T-helper 1 cell (primary cell): ENCODE results near the gene HYAL2.

Source experiments
- DNase-seq, 5 donors: peaks; one replicate each; pipeline ENCODE4 v3.0.0-alpha.2; 2012 to 2020

Gene HYAL2

DNA sequence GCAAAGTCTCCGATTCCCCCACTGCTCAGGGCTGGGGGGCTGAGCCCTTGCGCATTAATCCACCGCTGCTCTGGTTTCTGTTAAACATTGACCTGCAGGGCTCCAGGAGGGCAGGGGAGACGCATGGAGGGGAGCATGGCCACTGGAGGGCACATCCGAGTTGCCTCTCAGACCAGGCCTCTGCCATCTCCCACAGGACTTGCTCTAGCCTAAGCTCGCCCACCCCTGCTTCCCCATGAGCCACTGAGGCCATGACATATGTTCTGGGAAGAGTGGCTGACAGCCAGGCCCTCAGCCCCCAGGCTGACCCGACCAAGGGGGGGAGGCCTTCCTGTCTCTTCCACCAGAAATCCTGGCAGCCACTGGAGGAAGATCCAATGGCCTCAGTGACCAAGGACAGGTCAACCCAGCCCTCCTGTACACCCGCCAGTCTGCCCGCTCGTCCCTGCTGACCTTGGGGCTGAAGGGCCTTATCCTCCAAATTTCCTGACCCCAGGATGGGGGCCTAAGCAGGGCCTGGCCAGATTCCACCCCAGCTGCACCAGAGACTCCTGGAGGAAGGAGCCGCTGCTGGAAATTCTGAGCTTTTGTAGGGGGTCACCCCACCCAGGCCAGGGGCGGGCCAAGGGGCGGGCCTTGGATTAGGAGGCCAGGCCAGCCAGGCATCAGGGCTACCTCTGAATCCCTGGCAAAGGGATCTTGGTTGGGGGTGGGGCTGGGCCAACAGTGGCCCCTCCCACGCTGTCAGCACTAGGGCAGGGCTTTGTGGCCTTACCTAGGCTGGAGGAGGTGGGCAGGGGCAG lies 19.3 kb downstream of the HYAL2 start, which contains the start of gene HYAL1:
Gene HYAL1, minus strand, starts transcription at position 562 of the 803 bp plus-strand sequence. CDS start 618 bp downstream, outside the sequence.
- no peak for DNase-seq

DNA sequence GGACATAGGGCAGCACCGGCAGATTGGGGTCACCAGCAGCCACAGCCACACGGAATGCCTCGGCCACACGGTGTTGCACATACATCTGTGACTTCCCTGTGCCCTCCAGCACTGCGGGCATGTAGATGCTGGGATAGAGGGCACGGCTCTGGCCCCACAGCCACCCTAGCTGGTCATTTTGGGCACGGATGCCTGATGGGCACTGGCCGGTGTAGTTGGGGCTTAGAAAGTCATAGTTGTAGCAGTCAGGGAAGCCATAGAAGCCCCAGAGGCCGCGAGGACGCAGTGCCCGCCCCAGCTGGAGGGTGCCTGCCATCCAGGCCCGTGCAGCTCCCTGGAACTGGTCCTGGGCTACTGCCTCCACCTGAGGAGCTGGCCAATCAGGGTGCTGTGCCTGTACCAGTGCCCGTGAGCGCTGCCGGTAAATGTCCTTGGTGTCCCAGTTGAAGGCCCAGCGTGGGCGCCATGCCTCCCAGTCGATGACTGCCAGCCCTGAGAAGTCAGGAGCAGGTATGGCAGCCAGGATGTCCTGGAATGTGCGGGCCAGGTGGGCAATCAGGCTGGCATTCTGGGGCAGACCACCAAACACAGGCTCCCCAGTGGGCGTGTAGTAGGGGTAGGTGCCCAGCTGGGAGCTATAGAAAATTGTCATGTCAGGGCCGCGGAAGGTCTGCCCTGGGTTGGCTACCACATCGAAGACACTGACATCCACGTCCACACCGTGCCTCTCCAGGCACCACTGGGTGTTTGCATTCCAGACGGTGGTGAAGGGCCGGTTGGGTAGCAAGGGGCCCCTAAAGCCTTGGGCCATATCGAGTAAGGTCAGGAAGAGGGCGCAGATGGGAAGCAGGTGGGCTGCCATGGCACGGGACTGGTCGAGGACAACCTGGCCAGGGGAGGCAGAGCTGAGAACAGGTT lies 20.2 kb downstream of the HYAL2 start:
- DNase-seq: no peak

DNA sequence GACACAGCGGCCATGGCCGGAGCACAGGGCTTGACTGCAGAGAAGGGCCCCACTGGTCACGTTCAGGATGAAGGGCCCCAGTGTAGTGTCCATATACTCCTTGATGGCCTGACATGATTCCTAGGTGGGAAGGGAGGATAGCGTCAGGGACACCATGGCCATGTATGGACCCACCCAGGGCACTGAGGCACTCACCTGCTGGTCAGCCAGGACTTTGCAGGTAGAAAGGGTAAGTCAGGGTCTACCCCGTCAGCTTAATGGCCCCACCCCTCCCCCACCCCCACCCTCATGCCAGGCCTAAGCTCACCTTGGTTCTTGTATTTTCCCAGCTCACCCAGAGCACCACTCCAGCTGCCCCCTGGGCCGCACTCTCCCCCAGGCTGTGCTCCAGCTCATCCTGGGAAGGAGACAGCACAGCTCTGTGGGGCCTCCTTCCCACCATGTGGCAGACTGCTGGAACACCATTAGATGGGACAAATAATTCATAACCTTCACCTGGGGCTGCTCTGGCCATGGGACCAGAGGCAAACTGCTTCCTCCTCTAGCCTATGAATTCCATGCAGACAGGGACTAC lies 21.8 kb downstream of the HYAL2 start:
- no peak for DNase-seq

DNA sequence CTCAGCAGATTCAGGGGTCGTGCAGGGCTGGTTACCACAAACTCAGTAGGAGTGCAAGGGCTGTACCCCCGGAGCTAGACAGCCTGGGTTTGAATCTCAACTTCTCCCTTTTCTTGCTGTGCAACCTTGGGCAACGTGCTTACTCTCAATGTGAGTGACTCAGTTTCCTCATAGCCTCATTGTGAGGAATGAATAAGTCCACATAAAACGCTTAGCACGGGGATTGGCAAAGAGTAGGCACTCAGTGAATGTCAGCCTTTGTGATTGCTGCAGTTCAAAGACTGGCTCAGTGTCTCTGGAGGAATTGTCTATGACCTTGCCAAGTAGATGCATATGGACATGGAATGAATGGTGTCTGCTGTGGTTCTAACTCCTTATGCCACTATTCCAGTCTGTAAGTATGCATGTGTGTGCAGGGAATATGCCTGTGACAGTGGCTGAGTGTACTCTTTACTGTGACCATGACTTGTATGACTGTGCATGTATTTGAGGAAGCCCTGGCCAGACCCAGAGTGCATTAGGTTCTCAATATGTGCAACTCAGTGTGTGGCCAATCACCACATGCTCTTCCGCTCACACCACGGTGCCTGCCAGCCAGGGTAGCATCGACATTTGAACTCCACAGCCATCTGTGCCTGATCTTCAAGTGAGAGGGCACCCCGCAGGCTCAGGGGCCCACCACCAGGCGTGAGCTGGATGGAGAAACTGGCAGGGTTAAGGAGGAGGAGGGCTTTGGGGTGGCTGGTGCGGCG lies 22.4 kb downstream of the HYAL2 start:
- peak in 1 of 5 donors; percentile 36 for DNase-seq

DNA sequence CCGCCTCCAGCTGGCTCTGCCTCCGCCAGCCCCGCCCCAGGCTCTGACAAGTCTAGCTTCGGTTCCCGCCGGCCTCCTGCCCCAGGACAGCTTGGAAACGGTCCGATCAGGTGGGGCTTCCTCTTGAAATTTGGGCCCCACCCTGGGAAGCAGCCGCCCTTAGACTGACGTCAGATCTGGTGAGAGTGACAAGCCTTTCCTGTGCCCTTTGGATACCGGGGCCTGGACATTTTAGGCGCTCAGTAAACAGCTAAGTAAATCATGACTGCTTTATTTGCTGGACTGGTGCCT lies 23.0 kb downstream of the HYAL2 start:
- DNase-seq: no peak

DNA sequence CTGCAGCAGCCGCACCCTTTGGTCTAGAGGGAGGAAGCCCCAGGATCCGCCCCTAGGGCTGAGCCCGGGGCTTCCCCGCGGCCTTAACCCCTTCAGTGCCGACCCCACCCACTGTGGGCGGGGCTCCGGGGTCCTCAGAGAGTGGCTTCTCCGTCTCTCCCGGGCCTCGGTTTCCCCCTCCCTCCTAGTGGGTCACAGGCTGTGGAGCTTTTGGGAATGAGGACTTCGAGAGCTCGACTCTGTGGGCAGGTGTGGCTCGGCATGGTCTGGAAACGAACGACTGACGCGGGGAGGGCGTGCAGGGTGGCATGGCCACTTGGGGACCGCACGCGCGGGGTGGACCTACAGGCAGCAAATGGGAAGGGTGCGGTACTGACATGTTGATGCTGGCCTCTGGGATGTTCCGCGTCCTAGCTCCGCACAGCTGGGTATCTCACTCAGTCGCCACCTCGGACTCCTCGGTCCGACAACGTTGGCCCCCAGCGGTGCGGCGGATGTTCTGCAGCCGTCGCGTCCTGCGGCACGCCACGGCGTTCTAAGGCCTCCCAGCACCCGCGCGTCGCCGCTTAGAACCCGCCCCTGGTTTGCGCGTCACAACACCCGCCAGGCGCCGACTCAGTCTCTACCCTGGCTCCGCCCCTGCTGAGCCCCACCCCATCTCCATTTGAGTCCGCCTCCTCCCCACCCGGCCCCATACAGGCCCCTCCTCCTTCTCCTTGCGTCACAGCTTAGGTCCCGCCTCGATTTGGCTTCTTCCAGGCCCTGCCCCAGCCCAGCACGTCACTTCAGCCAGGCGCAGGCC lies 23.5 kb downstream of the HYAL2 start, which contains the start of the genes HYAL3 and NAA80:
Gene HYAL3, minus strand, starts transcription at position 570 of the 802 bp plus-strand sequence. CDS start 3,803 bp downstream, outside the sequence.
Gene NAA80, minus strand, starts transcription at position 570 of the 802 bp plus-strand sequence. CDS start 1,942 bp downstream, outside the sequence.
- peak; percentile 98 to 99 (median 99) for DNase-seq

DNA sequence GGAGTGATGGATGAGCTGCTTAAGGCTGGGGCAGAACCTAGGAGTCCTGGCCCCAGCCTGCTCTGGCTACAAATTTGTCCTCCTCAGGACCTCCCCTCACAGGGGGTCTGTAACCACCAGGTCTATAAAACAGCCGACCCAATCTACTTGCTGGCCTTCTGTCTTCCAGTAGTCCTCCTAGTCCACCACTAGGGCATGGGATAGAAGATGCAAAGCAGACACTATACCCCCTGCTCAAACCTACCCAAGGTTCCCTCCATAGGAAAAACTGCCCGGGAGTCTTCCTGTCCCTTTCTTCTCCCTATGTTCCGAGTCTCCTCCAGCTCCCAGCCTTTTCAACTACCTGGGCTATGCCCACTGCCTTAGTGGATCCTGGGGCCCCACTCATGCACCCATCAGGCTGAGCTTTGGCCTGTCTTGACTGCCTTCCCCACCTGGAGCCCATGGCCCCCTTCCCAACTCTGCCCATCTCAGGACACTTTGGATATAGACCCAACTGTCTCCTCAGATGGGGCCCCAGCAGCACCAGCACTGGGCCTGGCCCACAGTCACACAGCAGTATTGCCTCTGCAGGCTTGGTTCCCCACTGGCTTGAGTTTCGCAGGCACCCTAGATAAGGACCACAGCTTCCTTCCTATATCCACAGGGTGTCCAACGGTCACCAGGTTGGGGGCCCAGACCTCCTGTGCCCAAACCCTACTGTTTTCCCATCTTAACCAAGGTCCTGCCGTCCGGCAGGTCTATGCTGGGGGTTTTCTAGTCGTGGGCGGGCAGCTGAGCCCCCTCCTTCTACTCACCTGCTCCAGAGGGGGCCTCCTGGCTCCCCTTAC lies 24.4 kb downstream of the HYAL2 start:
- DNase-seq: peak in 1 of 5 donors; percentile 36

DNA sequence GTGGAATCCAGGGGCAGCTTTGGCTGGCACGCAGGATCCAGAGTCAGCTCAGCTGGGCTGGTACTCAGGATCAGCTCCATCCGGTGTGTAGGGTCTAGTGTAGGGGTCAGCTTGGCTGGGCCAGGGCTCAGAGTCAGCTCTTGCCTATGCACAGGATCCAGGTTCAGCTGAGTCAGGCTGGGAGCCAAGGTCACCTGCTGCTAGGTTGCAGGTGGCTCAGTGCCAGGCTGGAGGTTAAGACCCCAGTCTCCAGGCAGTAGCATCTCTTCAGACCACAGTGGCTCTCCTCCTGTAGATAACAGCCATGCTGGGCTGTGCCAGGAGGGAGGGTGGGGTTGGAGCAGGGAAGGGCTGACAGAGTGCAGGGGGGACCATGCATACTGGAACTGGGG lies 25.2 kb downstream of the HYAL2 start:
- no peak for DNase-seq

DNA sequence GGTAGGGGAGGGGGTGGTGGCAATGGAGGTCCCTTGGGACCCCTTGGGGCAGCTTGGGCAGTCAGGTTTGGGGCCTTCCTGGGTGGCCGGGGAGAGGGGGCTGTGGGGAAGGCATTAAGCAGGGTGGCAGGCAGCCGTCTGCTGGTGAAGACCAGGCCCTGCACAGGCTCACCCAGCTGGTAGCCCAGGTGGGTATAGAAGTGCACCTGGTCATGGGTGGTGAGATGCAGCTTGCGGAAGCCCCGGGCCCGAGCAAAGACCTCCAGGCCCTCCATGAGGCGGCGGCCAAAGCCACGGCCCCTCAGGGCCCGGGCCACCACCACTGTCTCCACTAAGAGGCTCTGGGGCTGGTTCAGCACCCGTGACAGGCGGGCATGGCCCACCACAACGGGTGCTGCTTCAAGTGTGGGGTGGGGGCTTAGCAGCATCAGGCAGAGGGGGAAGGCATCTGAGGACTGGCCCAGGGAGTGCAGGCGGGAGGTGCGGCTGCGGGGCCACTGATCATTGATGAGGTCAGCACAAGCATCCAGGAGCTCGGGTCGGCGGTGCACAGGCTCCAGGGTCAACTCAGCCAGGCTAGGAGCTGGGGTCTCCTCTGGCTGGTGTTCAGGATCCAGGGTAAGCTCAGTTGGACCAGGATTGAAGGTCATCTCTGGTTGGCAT lies 25.7 kb downstream of the HYAL2 start:
- DNase-seq: no peak

DNA sequence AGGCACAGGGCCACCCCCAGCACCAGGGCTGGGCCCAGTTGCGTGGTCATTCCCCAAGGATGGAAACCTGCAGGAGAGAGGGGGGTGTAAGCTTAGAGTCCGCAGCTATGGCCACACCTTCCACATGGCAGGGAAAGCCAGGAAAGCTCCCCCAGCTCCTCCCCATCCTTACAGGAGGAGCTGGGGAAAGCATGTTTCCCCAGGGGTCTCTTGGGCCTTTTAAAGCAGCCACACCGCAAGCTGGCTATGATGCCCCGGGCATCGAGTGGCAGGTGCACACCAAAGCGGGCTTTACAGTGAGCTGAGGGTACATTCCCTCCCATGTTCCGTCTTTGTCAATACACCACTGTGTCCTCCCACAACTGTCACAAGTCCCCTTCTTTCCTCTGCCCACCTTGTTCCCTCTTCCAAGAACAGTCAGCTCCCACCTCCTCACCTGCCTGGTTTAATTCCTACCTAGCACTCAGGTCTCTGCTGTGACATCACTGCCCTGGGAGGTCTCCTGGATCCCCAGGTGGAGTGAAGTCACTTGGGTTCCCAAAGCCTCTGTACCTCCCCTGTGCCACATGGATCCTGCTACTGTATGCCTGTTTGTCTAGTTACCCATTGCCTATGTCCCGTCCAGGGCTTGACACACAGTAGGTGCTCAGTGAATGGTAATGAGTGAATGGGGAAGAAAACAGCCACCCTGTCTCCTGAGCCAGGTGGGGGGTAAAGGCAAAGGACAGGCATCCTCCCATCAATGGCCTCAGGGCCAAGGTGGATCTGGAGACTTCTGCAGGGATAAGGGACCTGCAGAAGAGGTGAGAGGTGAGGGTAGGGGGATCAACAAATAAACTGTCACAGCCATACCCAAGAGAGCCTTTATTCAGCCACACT lies 26.8 kb downstream of the HYAL2 start:
- no peak for DNase-seq

DNA sequence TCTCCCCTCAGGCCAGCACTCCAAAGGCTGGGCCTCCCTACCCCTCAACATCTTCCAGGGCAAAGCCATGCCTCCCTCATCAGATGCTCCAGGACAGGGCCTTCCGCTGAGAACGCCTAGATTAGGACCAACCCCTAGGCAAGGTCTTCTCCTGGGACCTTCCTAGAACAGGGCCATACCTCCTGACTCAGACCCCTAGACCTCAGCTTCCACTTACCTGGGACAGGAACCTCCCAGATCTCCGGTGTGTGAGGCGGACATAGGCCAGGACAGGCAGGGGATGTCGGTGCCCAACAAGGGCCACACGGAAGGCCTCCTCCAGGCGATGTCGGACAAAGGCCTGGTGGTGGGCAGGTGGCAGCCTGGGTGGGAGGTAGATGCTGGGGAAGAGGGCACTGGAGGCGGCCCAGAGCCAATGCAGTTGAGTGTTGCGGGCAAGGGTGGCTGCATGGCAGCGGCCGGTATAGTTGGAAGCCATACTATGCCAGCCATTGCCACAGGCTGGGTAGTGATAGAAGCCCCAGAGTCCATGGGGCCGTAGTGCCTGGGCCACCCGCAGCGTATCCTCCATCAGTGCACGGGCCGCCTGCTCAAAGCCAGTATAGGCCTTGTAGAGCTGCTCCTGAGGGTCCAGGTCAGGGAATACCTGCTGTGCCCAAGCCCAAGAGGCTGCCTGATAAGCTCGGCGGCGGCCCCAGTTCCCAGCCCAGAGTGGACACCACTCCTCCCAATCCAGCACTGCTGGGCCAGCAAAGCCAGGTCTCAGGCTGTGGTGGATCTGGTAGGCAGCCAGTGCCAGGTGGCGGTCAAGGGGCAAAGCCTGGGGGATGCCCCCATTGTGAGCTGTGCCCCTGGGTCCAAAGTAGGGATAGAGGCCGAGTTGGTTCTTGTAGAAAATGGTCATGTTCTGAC lies 27.8 kb downstream of the HYAL2 start:
- no peak for DNase-seq

DNA sequence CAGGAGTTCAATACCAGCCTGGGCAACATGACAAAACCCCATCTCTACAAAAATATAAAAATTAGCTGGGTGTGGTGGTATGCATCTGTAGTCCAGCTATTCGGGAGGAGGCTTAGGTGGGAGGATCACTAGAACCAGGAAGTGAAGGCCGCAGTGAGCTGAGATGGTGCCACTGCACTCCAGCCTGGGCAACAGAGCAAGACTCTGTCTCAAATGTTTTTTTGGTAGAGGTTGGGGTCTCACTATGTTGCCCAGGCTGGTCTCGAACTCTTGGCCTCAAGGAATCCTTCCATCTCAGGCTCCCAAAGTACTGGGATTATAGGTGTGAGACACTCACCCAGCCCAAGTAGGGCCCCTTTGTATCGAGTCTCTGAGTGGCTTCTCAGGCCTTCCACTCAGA lies 28.5 kb downstream of the HYAL2 start:
- no peak for DNase-seq

DNA sequence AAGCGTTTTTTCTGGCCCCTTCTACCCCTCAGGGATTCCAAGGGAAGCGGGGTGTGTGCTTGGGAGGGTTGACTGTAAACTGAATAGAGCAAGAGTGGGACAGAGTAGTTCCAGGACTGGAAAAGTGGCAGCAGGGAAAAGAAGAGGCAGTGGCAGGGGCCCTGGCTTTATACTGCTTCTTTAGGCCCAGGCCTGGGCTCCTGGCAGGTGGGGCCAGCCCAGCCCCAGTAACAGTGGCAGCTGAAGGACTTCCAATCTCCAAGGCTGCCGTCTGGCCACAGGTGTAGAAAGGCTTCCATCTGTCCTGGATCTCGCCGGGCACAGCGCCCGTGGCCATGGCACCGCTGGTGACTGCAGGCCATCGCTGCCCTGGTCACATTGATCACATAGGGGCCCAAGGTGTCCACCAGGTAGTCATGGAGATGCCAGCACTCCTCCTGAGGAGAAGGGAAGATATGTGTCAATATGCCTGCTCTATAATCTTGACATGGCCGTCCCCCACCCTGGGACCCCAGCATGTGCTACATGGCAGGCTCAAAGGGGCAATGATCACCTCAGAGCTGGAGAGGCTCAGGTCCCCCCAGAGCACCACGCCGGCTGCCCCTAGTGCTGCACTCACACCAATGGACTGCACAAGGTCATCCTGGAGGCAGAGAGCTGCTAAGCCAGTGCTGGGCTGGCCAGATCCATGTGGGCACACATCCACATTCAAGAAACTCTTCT lies 29.3 kb downstream of the HYAL2 start:
- no peak for DNase-seq

DNA sequence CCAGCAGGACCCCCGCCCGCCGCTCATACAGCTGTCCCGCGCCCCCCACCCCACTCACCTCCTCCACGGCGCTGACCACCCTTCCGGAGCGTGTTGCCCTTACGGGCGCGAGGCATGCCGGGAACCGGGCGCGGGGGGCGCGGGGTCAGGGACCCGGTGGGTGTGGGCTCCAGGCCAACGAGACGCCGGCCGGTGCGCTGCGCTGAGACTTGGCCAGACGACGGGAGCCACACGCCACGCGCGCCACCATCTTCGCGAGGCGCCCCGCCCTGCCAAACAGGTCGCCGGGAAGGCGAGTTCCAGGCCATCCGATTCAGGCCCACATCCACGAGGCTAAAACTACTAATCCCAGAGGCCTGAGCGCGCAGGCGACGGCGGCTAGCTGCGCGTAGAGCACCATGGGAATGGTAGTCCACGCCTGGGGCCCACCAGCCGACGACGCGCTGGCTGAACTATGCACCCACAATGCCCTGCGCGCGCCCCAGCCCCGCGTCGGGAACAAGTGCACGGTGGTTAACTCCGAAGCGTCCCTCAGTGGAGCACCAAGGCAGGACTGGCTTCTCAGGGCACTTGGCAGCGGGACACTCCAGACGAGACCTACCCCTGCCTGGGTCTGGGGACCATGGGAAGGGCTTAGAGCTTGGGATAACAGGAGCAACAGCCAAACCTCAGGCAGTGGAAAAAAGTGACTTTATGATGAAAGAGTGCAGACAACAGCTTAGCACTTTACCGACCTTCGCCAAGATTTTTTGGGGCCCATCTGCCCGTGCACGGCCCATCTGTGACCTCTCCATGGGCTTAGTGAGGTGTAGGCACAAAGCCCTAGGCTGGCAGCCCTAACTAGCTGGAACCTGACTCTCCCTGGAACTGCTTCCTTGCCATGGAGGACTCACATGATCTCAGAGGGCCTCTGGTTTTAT lies 30.1 kb downstream of the HYAL2 start, which contains the start of gene IFRD2:
Gene IFRD2, minus strand, starts transcription at position 271 of the 920 bp plus-strand sequence. Its CDS starts 155 bp downstream, at position 116.
- DNase-seq: peak; percentile 90 to 98 (median 94)

DNA sequence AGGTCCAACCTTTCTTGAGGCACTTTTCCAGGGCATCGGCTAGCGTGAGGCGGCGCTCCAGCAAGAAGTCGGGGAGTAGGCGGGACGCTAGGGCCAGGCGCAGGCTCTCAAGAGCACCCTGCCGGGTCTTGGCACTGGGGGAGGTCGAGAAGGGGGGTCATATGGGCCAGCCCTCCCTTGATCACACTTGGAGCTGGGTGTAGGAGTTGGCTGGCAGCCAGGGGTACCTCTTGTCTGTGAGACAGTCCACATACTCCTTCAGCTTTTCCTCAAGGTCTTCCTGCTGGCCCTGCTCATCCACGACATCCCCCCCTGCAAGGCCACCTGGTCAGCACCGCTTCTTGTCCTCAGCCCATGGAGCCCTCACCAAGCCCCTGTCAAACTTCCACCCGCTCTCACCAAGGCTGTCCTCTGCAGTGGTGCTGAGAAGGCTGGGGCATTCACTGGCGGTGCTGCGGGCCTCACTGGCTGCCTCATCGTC lies 32.3 kb downstream of the HYAL2 start:
- DNase-seq: no peak

DNA sequence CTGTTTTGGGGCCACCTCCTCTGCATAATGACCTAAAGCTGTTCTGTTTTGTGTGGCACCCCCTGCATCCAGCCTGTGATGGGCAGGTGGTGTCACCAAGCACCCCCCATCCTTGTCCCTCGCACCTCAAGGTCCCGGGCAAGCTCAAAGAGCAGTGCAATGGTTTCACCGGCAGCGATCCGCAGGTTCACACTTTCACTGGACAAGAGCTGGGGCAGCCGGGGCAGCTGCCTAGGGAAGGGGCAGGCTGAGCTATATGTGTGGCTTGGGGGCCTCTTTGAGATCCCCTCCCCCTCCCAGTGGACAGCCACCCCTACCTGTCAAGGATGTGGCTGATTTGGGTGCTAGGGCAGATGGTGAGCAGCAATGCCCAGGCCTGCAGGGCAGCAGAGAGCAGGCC lies 33.4 kb downstream of the HYAL2 start:
- DNase-seq: no peak
